ENCODE results near the gene KLRC3. TPM values are rescaled to one million over a fixed set of nuclear protein-coding genes. Genes with fewer than 3 reads are reported as not detected.
"Not testable (repeated sequence)": the region's sequence is repeated elsewhere in the genome, so short reads cannot be mapped to it uniquely, and the experiment has no call there.

The KLRC3 gene
- total RNA-seq, 1 experiment from 2014 or later: not detected

DNA sequence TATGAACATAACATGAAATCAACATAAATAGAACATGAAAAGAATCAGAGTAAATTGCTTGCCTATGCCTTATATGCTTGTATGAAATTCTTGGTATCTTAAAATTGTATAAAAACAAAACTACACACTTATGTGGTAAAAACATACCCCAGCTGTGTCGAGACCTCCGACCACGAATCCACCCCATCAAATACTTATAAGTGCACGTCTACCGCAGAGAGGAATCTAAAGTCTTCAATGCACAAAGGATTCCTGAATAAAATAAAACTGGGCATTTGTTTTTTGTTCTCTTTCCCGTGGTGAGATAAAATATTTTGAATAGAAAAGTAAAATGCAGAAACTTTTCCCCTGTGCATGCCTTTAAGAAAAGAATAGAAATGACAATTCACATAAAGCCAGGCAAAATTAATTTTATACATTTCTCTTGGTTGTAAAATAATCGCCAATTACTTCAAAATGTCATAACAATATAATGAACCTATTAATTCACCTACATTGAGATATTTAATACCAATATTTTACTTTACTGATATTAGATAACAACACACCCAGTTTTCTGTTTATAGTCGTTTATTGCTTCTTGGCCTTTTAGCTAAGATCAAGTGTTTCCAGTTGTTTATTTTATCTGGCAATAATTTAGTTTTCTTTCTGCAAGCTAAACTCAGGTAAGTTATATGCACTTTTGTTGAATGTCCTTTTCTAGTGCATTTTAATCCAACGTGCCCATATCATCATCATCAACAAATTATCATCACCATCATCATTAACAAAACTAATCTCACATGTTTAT is 31.6 kb downstream of the KLRC3 start:
- no peak for DNase-seq (ENCODE audit: low spot score)
- H3K4me1 ChIP-seq (ENCODE audit: insufficient read depth, low read length, poor library complexity, severe bottlenecking): peaks cover 12% of the 10 kb centered on the region
- CTCF ChIA-PET: no interaction called here
- TF ChIP-seq EZH2 (IDR thresholded peaks at IDR 0.05; ENCODE audit: borderline replicate concordance, low read depth, low read length, poor library complexity, severe bottlenecking): no peak
- TF ChIP-seq, protein P1, sequence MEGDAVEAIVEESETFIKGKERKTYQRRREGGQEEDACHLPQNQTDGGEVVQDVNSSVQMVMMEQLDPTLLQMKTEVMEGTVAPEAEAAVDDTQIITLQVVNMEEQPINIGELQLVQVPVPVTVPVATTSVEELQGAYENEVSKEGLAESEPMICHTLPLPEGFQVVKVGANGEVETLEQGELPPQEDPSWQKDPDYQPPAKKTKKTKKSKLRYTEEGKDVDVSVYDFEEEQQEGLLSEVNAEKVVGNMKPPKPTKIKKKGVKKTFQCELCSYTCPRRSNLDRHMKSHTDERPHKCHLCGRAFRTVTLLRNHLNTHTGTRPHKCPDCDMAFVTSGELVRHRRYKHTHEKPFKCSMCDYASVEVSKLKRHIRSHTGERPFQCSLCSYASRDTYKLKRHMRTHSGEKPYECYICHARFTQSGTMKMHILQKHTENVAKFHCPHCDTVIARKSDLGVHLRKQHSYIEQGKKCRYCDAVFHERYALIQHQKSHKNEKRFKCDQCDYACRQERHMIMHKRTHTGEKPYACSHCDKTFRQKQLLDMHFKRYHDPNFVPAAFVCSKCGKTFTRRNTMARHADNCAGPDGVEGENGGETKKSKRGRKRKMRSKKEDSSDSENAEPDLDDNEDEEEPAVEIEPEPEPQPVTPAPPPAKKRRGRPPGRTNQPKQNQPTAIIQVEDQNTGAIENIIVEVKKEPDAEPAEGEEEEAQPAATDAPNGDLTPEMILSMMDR (conservative IDR thresholded peaks at IDR 0.05; ENCODE audit: low read depth, low read length): no peak
- POLR2A ChIA-PET (ENCODE audit: low non-redundant PET): no interaction called here
- no peak overlapping the region for H3K27ac ChIP-seq (ENCODE audit: low read depth, low read length, poor library complexity, severe bottlenecking)
- intact Hi-C loops (cut with micrococcal nuclease; ENCODE audit: unreplicated experiment): no loop called here
- H3K4me3 ChIP-seq (ENCODE audit: low read depth, low read length, poor library complexity, severe bottlenecking): no peak overlapping the region
- no TSS peak for BruUV-seq (replicated peaks)
- H3K27me3 ChIP-seq (replicated peaks; ENCODE audit: insufficient read depth, low read depth, low read length, poor library complexity): no peaks in the 10 kb centered on the region
- no peaks in the 10 kb centered on the region for H3K9me3 ChIP-seq (ENCODE audit: low read depth, low read length, poor library complexity, severe bottlenecking)
- H3K36me3 ChIP-seq (ENCODE audit: insufficient read depth, low read length, poor library complexity, severe bottlenecking): no peaks in the 10 kb centered on the region

GRCh38 chr12:10387498-10387897 is 32.9 kb downstream of the KLRC3 start:
- POLR2A ChIA-PET (ENCODE audit: low non-redundant PET); H3K27me3 ChIP-seq (replicated peaks; ENCODE audit: insufficient read depth, low read depth, low read length, poor library complexity); BruUV-seq (replicated peaks); H3K4me3 ChIP-seq (ENCODE audit: low read depth, low read length, poor library complexity, severe bottlenecking); DNase-seq (ENCODE audit: low spot score); H3K27ac ChIP-seq (ENCODE audit: low read depth, low read length, poor library complexity, severe bottlenecking); H3K4me1 ChIP-seq (ENCODE audit: insufficient read depth, low read length, poor library complexity, severe bottlenecking); CTCF ChIA-PET; H3K9me3 ChIP-seq (ENCODE audit: low read depth, low read length, poor library complexity, severe bottlenecking); H3K36me3 ChIP-seq (ENCODE audit: insufficient read depth, low read length, poor library complexity, severe bottlenecking); intact Hi-C loops (cut with micrococcal nuclease; ENCODE audit: unreplicated experiment): not testable (repeated sequence)

DNA sequence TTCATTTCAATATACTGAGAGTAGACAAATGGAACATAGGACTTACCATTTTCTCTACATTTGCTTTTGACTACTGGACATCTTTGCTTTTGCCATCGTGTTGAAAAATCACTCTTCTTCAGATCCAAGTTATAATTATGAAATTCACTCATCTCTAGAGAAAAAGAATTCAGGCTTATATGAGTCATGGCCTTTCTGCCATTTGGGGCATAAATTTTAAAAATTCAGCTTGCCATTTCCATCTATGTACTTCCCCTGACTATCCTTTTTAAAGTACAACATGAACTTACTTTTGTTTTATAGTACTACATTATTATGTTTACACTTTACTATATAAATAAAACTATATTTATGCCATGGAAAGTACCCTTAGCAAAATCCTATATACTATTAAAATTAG is 33.5 kb downstream of the KLRC3 start:
- Histone ChIP-seq H3K4me3 (ENCODE audit: low read depth, low read length, poor library complexity, severe bottlenecking) (no peak overlapping the region), H3K9me3 (ENCODE audit: low read depth, low read length, poor library complexity, severe bottlenecking) (no peaks in the 10 kb centered on the region), H3K27me3 (replicated peaks; ENCODE audit: insufficient read depth, low read depth, low read length, poor library complexity) (no peaks in the 10 kb centered on the region), H3K36me3 (ENCODE audit: insufficient read depth, low read length, poor library complexity, severe bottlenecking) (no peaks in the 10 kb centered on the region), H3K27ac (ENCODE audit: low read depth, low read length, poor library complexity, severe bottlenecking) (no peak overlapping the region), H3K4me1 (ENCODE audit: insufficient read depth, low read length, poor library complexity, severe bottlenecking) (no peaks in the 10 kb centered on the region)
- DNase-seq (ENCODE audit: low spot score): no peak
- no peak for TF ChIP-seq EZH2 (IDR thresholded peaks at IDR 0.05; ENCODE audit: borderline replicate concordance, low read depth, low read length, poor library complexity, severe bottlenecking)
- TF ChIP-seq, protein P1 (conservative IDR thresholded peaks at IDR 0.05; ENCODE audit: low read depth, low read length): no peak
- ChIA-PET CTCF (interaction anchor here (0.5 kb wide), 1 partner anchor 12 kb away, joined by 10 read pairs; no protein-coding TSS in a partner anchor), POLR2A (ENCODE audit: low non-redundant PET) (no interaction called here)
- intact Hi-C loops (cut with micrococcal nuclease; ENCODE audit: unreplicated experiment): no loop called here
- BruUV-seq (replicated peaks): no TSS peak

- ChIA-PET CTCF (no interaction called here), POLR2A (ENCODE audit: low non-redundant PET) (no interaction called here)
- Histone ChIP-seq H3K27ac (ENCODE audit: low read depth, low read length, poor library complexity, severe bottlenecking) (no peak overlapping the region), H3K9me3 (ENCODE audit: low read depth, low read length, poor library complexity, severe bottlenecking) (no peaks in the 10 kb centered on the region), H3K27me3 (replicated peaks; ENCODE audit: insufficient read depth, low read depth, low read length, poor library complexity) (no peaks in the 10 kb centered on the region), H3K4me3 (ENCODE audit: low read depth, low read length, poor library complexity, severe bottlenecking) (no peak overlapping the region), H3K36me3 (ENCODE audit: insufficient read depth, low read length, poor library complexity, severe bottlenecking) (no peaks in the 10 kb centered on the region), H3K4me1 (ENCODE audit: insufficient read depth, low read length, poor library complexity, severe bottlenecking) (no peaks in the 10 kb centered on the region)
- intact Hi-C loops (cut with micrococcal nuclease; ENCODE audit: unreplicated experiment): no loop called here
- no peak for TF ChIP-seq EZH2 (IDR thresholded peaks at IDR 0.05; ENCODE audit: borderline replicate concordance, low read depth, low read length, poor library complexity, severe bottlenecking)
- TF ChIP-seq, protein P1 (conservative IDR thresholded peaks at IDR 0.05; ENCODE audit: low read depth, low read length): no peak
- BruUV-seq (replicated peaks): no TSS peak
- peak; percentile 39 for DNase-seq (ENCODE audit: low spot score)
These were observed 35.2 kb downstream of the KLRC3 start for GRCh38 chr12:10385166-10385613.
